Urinary bladder (tissue), 4 donors: ENCODE results near the gene ANKS1A. TPM values are rescaled to one million over a fixed set of nuclear protein-coding genes. Genes with fewer than 3 reads are reported as not detected.
"Not testable (repeated sequence)": the region's sequence is repeated elsewhere in the genome, so short reads cannot be mapped to it uniquely, and the experiment has no call there.

ENCODE experiments used
- DNase-seq: peaks from one replicate; pipeline ENCODE4 v3.0.0-alpha.2; 2015; ENCODE audit errors: extremely low spot score
- H3K27ac ChIP-seq: one replicate; pipeline ENCODE4 v1.5.1; 2013; ENCODE audit warnings: low read depth, mild to moderate bottlenecking, moderate library complexity
- H3K36me3 ChIP-seq: one replicate; pipeline ENCODE4 v1.6.1; 2013; ENCODE audit warnings: mild to moderate bottlenecking, moderate library complexity; ENCODE audit not compliant: insufficient read depth
- H3K4me1 ChIP-seq: one replicate; pipeline ENCODE4 v1.6.1; 2013; ENCODE audit warnings: mild to moderate bottlenecking, moderate library complexity; ENCODE audit not compliant: insufficient read depth
- H3K4me3 ChIP-seq: one replicate; pipeline ENCODE4 v1.5.1; 2013; ENCODE audit warnings: low read depth, low read length
- WGBS: extraction: QIAGEN DNeasy Blood & Tissue Kit; methylation state at CpG from one replicate; pipeline ENCODE4 v1.1.7; 2013; 5-methylcytosine and 5-hydroxymethylcytosine counted together
- polyA plus RNA-seq: library from polyadenylated mRNA; stranded (reverse); fragments of 200-250 nt; gene quantifications from one replicate; pipeline ENCODE4 v1.2.3, GENCODE V29; 2013
- small RNA-seq: library from RNA; depleted of rRNA; stranded (forward); fragments of <200 nt; gene quantifications from one replicate; pipeline ENCODE3, GENCODE V24; 2014
- total RNA-seq: library from RNA; depleted of rRNA; stranded (reverse); fragments of >200 nt; gene quantifications from one replicate; pipeline ENCODE4 v1.2.3, GENCODE V29; 2014
- donor health status: healthy with polysubstance abuse.
- donor health status: healthy.

Gene ANKS1A
- total and polyA plus RNA-seq, 2 donors, result 21.9 to 38.0 TPM

GRCh38 chr6:35128496-35128895 lies 239.4 kb downstream of the ANKS1A start:
- WGBS, result 73% methylated on average over 3 of the region's 3 CpGs
- no peak overlapping the region for H3K27ac ChIP-seq

GRCh38 chr6:35136185-35136584 lies 247.1 kb downstream of the ANKS1A start:
- no peak for DNase-seq

More at GRCh38 chr6:35128496-35128895, 239.4 kb downstream of the ANKS1A start:
- DNase-seq, result no peak
- H3K36me3 ChIP-seq, result no peaks in the 10 kb centered on the region
- H3K4me3 ChIP-seq, result no peak overlapping the region
- H3K4me1 ChIP-seq, result no peaks in the 10 kb centered on the region

GRCh38 chr6:35138191-35138590 lies 249.1 kb downstream of the ANKS1A start:
- not testable (repeated sequence) for H3K36me3 ChIP-seq, DNase-seq, H3K4me3 ChIP-seq, H3K27ac ChIP-seq, H3K4me1 ChIP-seq
- WGBS, result 74% methylated on average over 3 of the region's 3 CpGs

More at GRCh38 chr6:35136185-35136584, 247.1 kb downstream of the ANKS1A start:
- no peaks in the 10 kb centered on the region for H3K36me3 ChIP-seq
- WGBS, result 58% methylated on average over 3 of the region's 4 CpGs
- no peak overlapping the region for H3K27ac ChIP-seq
- no peak overlapping the region for H3K4me3 ChIP-seq
- H3K4me1 ChIP-seq, result peaks cover 3% of the 10 kb centered on the region

- H3K4me1 ChIP-seq, result peaks cover 3% of the 10 kb centered on the region
- H3K27ac ChIP-seq, result no peak overlapping the region
- H3K36me3 ChIP-seq, result no peaks in the 10 kb centered on the region
- WGBS, result 39% methylated on average over 2 of the region's 2 CpGs
- H3K4me3 ChIP-seq, result no peak overlapping the region
- DNase-seq, result no peak
These were observed 250.4 kb downstream of the ANKS1A start for GRCh38 chr6:35139470-35139869.

- 39% methylated on average over 17 of the region's 17 CpGs for WGBS
- Histone ChIP-seq H3K27ac (no peak overlapping the region), H3K4me3 (no peak overlapping the region), H3K4me1 (peaks cover 3% of the 10 kb centered on the region), H3K36me3 (no peaks in the 10 kb centered on the region)
- DNase-seq, result peak; percentile 48
These were observed 251.0 kb downstream of the ANKS1A start for GRCh38 chr6:35139924-35140638.

GRCh38 chr6:35140639-35141006 lies 251.6 kb downstream of the ANKS1A start:
- Histone ChIP-seq H3K4me1 (peaks cover 3% of the 10 kb centered on the region), H3K36me3 (no peaks in the 10 kb centered on the region), H3K27ac (no peak overlapping the region), H3K4me3 (peak overlapping the region; percentile 23)
- WGBS, result 62% methylated on average over 15 of the region's 15 CpGs
- no peak for DNase-seq

Small RNAs within 50 kb of the gene (small RNA-seq; reads per million reads assigned to genes)
- not detected for gene AL138721.1

Other genes starting within 250 kb of the ANKS1A start
- gene ILRUN, start 192.5 kb upstream of the ANKS1A start, total RNA-seq, result 38.1 TPM
- 76.0 TPM for gene ILRUN, start 192.5 kb upstream of the ANKS1A start, polyA plus RNA-seq
- 27.7 TPM for gene SNRPC, start 131.8 kb upstream of the ANKS1A start, total RNA-seq
- 118 TPM for gene SNRPC, start 131.8 kb upstream of the ANKS1A start, polyA plus RNA-seq
- gene BLTP3A, start 97.2 kb upstream of the ANKS1A start, total RNA-seq, result 10.5 TPM
- gene BLTP3A, start 97.2 kb upstream of the ANKS1A start, polyA plus RNA-seq, result 4.5 TPM
- 24.2 TPM for gene TAF11, start 1.2 kb upstream of the ANKS1A start, total RNA-seq
- gene TAF11, start 1.2 kb upstream of the ANKS1A start, polyA plus RNA-seq, result 36.4 TPM